Smooth muscle cell (in vitro differentiated cells): ENCODE data around the gene GARS1. TPM values are rescaled to one million over a fixed set of nuclear protein-coding genes. Genes with fewer than 3 reads are reported as not detected.

ENCODE experiments used
- DNase-seq: peaks from one replicate; lab custom pipeline; 2025; ENCODE audit not compliant: unreplicated experiment; lab: John Stamatoyannopoulos, UW
- H2AFZ ChIP-seq: fragments of 200-600 bp; sonication (generic); 2 replicates; pipeline ENCODE4 v1.6.0; 2016; ENCODE audit warnings: antibody characterized with exemption, low read depth, mild to moderate bottlenecking
- H3F3A ChIP-seq: fragments of 200-600 bp; sonication (generic); 2 replicates; pipeline ENCODE4 v1.6.0; 2017; ENCODE audit warnings: antibody characterized with exemption, low read depth
- H3K27ac ChIP-seq: fragments of 200-600 bp; sonication (generic); 2 replicates; pipeline ENCODE4 v1.5.1; 2016; ENCODE audit warnings: low read depth, mild to moderate bottlenecking
- H3K27me3 ChIP-seq: fragments of 200-600 bp; sonication (generic); 2 replicates; pipeline ENCODE4 v1.6.1; 2016; ENCODE audit warnings: low read depth, mild to moderate bottlenecking
- H3K36me3 ChIP-seq: fragments of 200-600 bp; sonication (generic); 2 replicates; pipeline ENCODE4 v1.5.1; 2016; ENCODE audit warnings: low read depth
- H3K4me1 ChIP-seq: fragments of 200-600 bp; sonication (generic); 2 replicates; pipeline ENCODE4 v1.5.1; 2016; ENCODE audit warnings: low read depth
- H3K4me2 ChIP-seq: fragments of 200-600 bp; sonication (generic); 2 replicates; pipeline ENCODE4 v1.6.0; 2016; ENCODE audit warnings: mild to moderate bottlenecking
- H3K4me3 ChIP-seq: fragments of 200-600 bp; sonication (generic); 2 replicates; pipeline ENCODE4 v1.5.1; 2016; ENCODE audit warnings: mild to moderate bottlenecking
- H3K79me2 ChIP-seq: fragments of 200-600 bp; sonication (generic); 2 replicates; pipeline ENCODE4 v1.6.0; 2016; ENCODE audit warnings: low read depth, mild to moderate bottlenecking
- H3K9ac ChIP-seq: fragments of 200-600 bp; sonication (generic); 2 replicates; pipeline ENCODE4 v1.6.0; 2016; ENCODE audit warnings: low read depth
- H3K9me3 ChIP-seq: fragments of 200-600 bp; sonication (generic); replicated peaks from 2 replicates; pipeline ENCODE4 v1.5.1; 2016; ENCODE audit warnings: low read depth
- H4K20me1 ChIP-seq: fragments of 200-600 bp; sonication (generic); 2 replicates; pipeline ENCODE4 v1.6.0; 2016; ENCODE audit warnings: low read depth
- CTCF ChIP-seq: fragments of 200-600 bp; sonication (generic); IDR thresholded peaks from 2 replicates; pipeline ENCODE4 v1.5.1; 2017; ENCODE audit warnings: borderline replicate concordance, mild to moderate bottlenecking, antibody characterized with exemption; ENCODE audit not compliant: insufficient read depth, poor library complexity, severe bottlenecking
- WGBS: methylation state at CpG from one replicate; pipeline ENCODE4 v1.1.7; 2016; ENCODE audit warnings: low lambda C conversion rate; 5-methylcytosine and 5-hydroxymethylcytosine counted together
- polyA plus RNA-seq: library from polyadenylated mRNA; unstranded; fragments of >200 nt; fragmentation: Nextera tagmentation; extraction: Ambion mirVana; gene quantifications from 2 replicates; pipeline ENCODE4 v1.2.1, GENCODE V29; 2016
- total RNA-seq: library from RNA; depleted of rRNA; stranded (reverse); fragments of >200 nt; gene quantifications from 2 replicates; pipeline ENCODE4 v1.2.3, GENCODE V29; 2014

GARS1 gene
- total RNA-seq (240 and 299 TPM in 2 replicates), polyA plus RNA-seq (222 and 233 TPM in 2 replicates)

GRCh38 chr7:30594540-30595435 is at the start of gene GARS1:
Gene GARS1, plus strand, starts transcription at chr7:30594878. Its CDS starts 44 bp downstream, at chr7:30594922.
- Histone ChIP-seq H3K9ac (peak within 1 kb of the TSS; percentile 97), H3K4me2 (peak within 1 kb of the TSS; percentile 96), H3K4me3 (peak within 1 kb of the TSS; percentile 81), H2AFZ (peak within 1 kb of the TSS; percentile 95), H3K4me1 (peaks cover 22% of the 10 kb centered on the region), H3K9me3 (no peaks in the 10 kb centered on the region), H4K20me1 (peaks cover 32% of the 10 kb centered on the region), H3F3A (peaks cover 5% of the 10 kb centered on the region), H3K36me3 (peaks cover under 1% of the 10 kb centered on the region), H3K79me2 (peaks cover 95% of the 10 kb centered on the region), H3K27me3 (no peaks in the 10 kb centered on the region), H3K27ac (peak within 1 kb of the TSS; percentile 98)
- TF ChIP-seq CTCF: no peak
- DNase-seq: peak; percentile 57
- under 1% methylated on average over 79 of the region's 84 CpGs for WGBS

- Histone ChIP-seq H3K27ac (no peak overlapping the region), H3K4me1 (peaks cover 19% of the 10 kb centered on the region), H3K9ac (no peak overlapping the region), H4K20me1 (no peaks in the 10 kb centered on the region), H3F3A (no peaks in the 10 kb centered on the region), H3K4me3 (no peak overlapping the region), H3K4me2 (no peak overlapping the region), H3K36me3 (no peaks in the 10 kb centered on the region), H3K79me2 (no peaks in the 10 kb centered on the region), H3K9me3 (no peaks in the 10 kb centered on the region), H2AFZ (no peak overlapping the region), H3K27me3 (no peaks in the 10 kb centered on the region)
- no peak for TF ChIP-seq CTCF
- 75% methylated on average over 5 of the region's 5 CpGs for WGBS
- DNase-seq: no peak
Measured at GRCh38 chr7:30545791-30546555, 48.7 kb upstream of the GARS1 start.

GRCh38 chr7:30546596-30546995 is 48.1 kb upstream of the GARS1 start:
- H3F3A ChIP-seq: no peaks in the 10 kb centered on the region
- H3K27ac ChIP-seq: no peak overlapping the region

More at GRCh38 chr7:30546596-30546995, 48.1 kb upstream of the GARS1 start:
- Histone ChIP-seq H3K4me3 (no peak overlapping the region), H3K9me3 (no peaks in the 10 kb centered on the region), H3K4me2 (no peak overlapping the region), H2AFZ (no peak overlapping the region), H3K79me2 (no peaks in the 10 kb centered on the region), H3K36me3 (no peaks in the 10 kb centered on the region), H3K27me3 (no peaks in the 10 kb centered on the region), H4K20me1 (no peaks in the 10 kb centered on the region), H3K9ac (no peak overlapping the region), H3K4me1 (peaks cover 21% of the 10 kb centered on the region)
- DNase-seq: no peak
- TF ChIP-seq CTCF: no peak
- WGBS: 93% methylated on average over 4 of the region's 4 CpGs
